CD4-positive, alpha-beta T cell treated with Interleukin-10 for 1 hour (primary cell): ENCODE measurements around the gene ZNF282.

Experiments
- DNase-seq: peaks from one replicate; pipeline ENCODE4 v3.0.0-alpha.2; 2020

Gene ZNF282

DNA sequence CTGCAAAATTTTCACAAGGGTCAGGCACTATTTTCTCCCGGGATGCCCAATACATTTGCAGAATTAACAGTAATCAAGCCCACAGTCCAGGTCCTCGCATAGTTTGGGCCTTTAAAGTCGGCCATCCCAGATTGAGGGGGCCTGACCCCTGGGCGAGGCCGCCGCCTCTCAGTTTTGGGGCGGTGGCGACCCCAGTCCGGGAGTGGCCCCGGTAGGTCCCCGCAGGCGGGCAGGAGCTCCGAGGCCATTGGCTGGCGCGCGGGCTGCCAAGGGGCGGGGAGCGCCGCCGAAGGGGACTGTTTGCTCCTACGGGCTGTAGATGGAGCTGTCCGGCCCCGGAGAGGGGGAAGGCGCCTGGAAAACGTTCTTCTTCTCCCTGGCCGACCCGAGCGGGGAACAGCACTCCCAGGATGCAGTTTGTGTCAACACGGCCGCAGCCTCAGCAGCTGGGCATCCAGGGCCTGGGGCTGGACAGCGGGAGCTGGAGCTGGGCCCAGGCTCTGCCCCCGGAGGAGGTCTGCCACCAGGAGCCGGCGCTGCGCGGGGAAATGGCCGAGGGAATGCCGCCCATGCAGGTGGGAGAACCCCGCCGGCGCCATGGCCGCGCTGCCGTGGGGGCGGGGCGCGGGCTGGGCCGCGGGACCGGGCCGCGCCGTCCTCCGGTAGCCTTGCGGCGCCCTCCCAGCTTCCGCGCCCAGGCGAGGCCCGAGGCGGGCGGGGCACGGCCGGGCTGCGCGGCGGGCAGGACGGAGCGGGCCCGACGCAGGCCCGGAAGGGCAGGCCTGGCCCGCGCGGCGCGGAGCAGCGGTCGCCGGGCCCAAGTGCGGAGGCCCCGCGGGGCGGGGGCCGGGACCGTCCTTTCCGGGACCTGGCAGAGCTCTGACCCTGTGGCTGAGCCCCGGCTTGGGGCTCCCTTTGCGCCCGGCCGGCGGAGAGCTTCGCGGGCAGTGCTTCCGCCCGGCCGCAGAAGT lies at the start of gene ZNF282:
Gene ZNF282 (plus strand): TSS at position 367 of the 971 bp plus-strand sequence. CDS start 44 bp downstream, at position 411.
- DNase-seq, result peak; percentile 67

DNA sequence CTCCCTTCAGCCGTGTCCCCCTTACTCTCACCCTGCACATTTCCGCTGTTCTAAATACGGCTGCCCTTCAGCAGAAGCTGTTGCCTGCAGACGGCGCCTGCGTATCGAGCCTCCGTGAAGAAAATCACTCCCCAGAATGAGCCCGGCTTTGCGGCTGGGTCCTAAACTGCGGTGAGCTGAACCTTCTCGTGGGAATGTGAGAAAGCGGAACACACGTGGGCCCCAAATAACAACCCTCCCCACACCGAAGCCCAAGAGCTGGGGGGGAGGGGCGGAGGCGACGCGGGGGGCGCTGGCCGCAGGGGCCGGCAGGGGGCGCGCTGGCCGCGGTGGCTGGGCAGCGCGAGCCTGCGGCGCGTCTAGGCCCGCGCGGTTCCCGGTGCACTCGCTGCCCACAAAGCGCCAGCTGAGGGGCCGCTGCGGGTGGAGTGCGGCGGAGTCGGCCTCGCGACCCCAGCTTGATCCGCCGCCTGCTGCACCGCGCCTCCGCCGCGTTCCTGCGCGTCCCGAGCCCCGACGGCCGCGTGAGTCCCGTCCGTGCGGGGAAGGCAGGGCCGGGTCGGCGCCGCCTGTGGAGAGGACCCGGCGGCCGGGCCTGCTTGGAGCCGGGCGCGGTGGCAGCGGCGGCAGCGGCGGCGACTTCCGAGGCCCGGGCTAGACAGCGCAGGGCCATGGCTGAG lies 48.1 kb upstream of the ZNF282 start, which contains the start of gene ZNF398:
Gene ZNF398 (plus strand): TSS at position 382 of the 680 bp plus-strand sequence. CDS start 290 bp downstream, at position 672.
- peak; percentile 88 for DNase-seq

DNA sequence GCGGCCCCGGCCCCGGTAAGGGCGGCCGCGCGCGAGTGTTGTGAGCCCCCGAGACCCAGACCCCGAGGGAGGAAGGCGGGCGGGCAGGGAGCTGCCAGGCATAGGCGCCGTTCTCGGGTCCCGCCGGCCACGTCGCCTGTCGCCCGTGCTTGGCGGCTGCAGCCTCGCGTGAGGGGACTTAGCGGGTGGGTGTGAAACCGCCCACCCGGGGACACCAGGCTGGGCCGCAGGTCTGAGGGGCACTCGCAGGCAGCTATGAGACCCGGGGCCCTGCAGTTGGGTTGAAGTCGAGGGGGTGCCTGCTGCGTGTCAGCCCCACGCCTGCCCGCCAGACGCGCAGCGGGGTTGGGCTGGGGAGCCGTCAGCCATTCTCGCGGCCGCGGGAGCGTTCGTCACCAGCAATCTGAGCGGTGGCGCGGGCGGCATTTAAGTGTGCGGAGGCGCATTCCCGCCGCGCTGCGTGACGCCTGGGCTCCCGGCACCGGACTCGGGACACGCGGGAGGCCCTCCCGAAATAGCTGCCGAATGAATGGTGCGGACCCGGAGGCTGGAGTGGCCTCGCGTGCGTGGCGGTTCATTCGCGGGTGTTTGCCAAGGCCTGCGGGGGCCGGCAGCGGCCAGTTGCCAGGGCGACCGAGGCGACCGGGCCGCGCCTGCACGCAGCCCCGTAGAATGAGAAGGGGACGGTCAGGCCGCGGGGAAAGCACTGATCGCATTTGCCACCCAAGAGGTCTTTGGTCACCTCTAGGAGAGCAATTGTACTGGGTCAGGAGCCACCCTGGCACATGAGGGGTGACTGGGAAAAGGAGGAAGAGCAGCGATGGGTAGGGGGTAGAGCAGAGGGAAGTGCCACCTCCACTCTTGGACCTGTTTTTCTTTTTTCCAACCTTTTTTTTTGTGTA lies 47.3 kb upstream of the ZNF282 start:
- peak; percentile 64 for DNase-seq

DNA sequence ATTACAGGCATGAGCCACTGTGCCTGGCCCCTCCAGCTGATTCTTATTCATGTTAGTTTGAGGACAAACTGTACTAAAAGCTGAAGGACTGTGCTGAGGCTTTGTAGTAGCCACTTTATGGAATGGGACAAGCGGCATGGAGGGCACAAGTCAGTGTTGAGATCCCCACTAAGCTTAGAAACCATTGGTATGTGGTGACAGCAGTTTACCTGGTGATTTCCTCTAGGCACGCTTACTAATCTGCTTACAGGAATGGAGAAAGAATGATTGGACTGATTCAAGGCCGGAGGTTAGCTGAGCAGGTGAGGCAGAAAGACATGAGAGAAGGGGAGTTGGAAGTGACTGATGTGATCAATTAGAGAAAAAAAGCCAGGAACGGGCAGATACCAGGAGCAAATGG lies 44.4 kb upstream of the ZNF282 start:
- DNase-seq, result no peak

DNA sequence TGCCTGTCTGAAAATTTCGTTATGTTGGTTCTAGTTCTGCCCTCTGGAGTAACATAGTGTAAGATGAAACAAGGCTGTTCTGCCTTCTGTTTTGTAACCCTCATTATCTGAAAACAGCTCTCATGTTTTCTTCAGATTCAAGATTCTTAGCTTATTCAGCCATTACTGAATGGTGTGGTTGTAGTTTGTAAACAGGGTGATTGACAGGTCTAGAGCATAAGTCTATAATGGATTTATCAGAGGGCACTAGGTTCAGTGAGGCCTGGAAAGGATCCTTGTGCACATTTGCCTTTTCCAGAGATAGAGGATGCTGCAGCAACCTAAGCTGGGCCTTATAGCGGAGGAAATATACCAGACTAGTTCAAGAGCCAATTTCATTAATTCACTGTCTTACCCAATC lies 42.0 kb upstream of the ZNF282 start:
- no peak for DNase-seq

DNA sequence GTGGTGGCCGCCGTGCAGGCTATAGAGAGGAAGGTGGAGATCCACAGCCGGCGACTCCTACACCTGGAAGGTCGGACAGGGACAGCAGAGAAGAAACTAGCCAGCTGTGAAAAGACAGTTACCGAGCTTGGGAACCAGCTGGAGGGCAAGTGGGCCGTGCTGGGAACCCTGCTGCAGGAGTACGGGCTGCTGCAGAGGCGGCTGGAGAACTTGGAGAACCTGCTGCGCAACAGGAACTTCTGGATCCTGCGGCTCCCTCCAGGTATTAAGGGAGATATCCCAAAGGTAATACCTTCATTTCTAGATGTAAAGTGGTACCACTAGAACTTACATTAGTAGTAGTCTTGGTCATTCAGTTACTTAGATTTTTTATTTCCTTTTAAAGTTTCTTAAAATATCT lies 41.3 kb upstream of the ZNF282 start:
- no peak for DNase-seq

DNA sequence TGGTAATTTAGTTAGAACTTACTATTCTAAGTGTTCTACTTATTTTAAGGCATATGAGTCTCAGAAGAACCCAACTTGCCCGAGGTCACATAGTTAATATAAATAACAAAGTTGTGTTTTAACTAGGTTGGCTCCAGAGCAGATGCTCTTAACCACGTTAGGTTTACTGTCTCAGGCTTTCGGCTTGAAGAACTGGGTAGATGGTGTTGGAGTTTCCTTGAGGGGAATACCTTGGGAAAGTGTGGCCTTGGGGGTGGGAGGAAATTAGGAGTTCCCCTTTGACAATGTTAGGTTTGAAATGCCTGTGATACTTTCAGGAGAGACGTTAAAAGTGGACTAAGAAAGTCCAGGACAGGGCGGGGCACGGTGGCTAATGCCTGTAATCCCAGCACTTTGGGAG lies 38.4 kb upstream of the ZNF282 start:
- DNase-seq, result no peak

DNA sequence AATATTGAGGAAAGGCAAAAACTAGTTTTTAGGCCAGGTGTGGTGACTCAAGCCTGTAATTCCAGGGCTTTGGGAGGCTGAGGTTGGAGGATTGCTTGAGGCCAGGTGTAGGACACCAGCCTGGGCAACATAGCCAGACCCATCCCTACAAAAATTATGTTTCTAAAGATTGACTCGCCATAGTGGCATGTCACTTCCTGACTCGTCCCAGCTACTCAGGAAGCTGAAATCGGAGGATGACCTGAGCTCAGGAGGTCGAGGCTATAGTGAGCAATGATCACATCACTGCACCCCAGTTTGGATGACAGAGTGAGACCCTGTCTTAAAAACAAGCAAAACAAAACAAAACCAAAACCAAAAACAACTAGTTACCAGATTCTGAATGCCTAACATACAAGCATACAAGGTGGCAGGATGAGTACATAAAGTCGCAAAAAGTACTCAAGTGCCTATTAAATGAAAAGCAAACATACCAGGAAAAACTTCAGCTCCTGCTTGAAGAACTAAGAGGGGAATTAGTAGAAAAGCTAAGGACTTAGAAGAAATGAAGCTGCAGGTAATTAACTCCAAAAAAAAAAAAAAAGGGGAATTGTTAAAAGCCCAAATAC lies 34.0 kb upstream of the ZNF282 start:
- no peak for DNase-seq

DNA sequence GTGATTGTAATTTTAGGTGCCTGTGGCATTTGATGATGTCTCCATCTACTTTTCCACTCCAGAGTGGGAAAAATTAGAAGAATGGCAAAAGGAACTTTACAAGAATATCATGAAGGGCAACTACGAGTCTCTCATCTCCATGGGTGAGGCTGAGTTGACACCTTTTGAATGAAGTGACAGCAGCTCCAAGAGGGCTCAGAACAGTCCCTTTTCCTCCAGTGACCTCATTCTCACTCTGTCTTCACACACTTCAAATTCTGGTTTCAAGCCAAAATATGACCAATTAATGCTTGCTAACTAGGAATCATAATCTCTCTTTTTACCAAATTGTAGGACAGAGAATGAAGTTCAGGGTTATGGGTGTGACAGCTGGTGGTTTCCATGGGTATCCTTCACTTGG lies 29.2 kb upstream of the ZNF282 start:
- DNase-seq, result no peak

DNA sequence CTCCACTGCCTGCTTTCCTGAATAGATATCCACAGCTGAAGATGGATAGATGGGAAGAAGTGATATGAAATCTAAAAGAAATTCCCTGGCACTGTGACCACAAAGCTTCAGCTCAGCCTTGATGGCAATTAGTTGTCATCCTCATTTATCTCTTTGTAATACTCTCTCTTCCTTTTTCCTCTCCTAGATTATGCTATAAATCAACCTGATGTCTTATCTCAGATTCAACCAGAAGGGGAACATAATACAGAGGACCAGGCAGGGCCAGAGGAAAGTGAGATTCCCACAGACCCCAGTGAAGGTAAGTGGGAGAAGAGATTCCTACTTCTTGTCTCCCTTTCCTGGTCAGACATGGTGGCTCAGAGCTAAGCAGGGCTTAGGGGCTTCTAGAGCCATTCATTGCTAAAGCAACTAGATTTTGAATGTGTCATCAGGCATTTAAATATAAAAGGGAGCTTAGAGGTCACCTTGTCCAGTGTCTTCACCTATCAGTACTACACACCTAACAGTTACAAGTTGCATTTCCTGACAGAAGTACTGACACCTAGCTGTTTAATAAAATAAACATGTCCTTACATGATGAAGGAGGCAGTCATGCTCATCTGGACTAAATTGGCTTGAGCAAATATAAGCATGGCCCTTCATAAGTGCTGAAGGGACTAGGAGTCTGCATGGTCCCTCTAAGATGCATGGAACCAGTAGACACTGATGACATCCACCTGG lies 28.6 kb upstream of the ZNF282 start:
- DNase-seq, result no peak

DNA sequence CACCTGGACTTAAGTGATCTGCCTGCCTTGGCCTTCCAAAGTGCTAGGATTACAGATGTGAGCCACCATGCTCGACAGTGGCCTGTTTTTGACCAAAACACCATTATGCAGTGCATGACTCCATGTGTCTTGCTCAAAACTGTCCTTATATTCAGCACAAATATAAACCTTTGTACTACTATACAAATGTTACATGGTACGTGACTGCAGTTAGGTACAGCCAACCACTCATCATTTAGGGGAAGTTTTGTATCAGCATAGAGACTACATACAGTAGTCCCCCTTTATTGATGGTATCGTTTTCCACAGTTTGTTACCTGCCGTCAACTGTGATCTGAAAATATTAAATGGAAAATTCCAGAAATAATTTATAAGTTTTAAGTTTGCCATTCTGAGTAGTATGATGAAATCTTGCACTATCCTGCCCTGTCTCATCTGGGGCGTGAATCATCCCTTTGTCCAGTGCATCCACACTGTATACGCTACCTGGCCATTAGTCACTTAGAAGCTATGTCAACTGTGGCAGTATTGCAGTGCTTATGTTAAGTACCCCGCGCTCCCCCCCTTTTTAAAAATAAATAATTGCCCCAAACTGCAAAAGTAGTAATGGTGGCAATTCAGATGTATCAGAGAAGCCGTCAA lies 23.3 kb upstream of the ZNF282 start:
- DNase-seq, result no peak

DNA sequence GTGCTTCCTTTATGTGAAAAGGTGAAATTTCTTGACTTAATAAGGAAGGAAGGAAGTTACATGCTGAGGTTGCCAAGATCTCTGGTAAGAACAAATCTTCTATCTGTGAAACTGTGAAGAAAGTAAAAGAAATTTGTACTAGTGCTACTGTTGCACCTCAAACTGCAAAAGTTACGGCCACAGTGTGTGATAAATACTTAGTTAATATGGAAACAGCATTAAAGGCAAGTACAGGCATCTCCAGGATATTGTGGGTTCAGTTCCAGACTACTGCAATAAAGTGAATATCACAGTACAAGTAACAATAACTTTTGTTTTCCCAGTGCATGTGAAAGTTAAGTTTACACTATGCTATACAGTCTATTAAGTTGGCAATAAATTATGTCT lies 22.8 kb upstream of the ZNF282 start:
- no peak for DNase-seq

DNA sequence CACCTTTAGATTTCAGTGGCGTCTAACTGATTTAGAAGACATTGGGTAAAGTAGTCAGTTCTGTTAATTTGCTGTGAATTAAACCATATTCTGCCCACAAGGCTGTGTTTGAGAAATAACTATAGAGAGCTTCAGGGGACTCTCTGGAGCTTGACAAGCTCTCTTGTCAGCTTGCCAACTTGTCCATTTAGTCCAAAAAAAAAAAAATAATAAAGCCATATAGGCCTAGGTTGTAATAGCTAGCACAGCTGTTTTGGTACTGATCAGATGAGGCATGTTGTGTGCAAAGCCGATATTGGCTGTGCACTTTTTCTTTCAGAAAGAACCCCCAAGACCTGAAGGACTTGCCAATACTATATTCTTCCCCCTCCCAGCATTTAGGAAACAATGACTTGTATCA lies 20.2 kb upstream of the ZNF282 start:
- DNase-seq, result no peak

DNA sequence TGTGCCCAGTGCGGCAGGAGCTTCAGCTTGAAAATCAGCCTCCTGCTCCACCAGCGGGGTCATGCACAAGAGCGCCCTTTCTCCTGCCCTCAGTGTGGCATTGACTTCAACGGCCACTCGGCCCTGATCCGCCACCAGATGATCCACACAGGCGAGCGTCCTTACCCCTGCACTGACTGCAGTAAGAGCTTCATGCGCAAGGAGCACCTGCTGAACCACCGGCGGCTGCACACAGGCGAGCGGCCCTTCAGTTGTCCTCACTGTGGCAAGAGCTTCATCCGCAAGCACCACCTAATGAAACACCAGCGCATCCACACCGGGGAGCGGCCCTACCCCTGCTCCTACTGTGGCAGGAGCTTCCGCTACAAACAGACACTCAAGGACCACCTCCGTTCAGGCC lies 16.1 kb upstream of the ZNF282 start:
- no peak for DNase-seq

DNA sequence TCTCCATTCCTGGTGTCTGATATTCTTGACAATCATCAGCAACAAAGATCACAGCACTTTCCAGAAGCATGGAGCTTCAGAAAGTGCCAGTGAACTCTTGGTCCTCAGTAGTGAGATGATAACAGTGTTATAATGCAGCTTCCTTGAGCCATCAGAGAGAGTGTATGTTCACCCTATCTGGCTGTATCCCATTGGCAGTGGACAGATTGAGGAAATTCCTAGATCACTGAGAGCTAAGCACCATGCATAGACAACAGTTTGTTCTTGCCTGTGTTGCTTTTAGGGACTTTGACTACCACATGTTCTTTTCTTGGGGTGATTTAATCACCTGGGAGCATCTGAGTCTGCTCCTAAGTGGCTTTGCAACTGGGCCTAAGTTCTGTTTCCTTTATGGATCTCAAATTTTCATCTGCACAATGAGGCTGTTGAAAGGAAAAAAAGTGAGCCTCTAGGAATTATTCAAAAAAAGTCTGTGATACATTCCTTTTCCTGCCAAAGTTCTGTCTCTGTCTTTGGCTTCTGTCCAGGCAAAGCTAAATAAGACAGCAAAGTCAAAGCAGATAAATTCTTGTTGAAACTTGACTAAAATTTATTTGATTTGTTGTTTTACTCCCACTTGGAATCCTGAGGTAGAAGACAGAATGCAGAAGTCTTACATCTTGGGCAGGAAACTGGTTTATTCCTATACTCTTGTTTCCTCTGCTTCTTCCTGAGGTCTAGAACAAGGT lies 14.5 kb upstream of the ZNF282 start:
- no peak for DNase-seq

DNA sequence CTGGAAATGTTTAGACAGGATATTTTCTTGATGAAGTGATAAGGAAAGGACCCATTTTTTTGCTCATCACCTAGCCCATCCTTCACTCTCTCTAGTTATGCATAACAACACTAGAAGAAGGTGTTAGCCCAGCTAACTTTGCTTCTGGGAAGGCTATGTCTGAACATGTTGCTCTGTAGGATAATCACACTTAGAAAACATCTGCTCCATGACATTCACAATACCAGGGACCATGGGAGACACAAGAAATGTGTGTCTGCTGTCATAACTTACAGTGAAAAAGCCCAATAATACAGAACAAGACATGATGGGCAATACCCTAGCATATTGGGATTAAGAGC lies 13.9 kb upstream of the ZNF282 start:
- no peak for DNase-seq

DNA sequence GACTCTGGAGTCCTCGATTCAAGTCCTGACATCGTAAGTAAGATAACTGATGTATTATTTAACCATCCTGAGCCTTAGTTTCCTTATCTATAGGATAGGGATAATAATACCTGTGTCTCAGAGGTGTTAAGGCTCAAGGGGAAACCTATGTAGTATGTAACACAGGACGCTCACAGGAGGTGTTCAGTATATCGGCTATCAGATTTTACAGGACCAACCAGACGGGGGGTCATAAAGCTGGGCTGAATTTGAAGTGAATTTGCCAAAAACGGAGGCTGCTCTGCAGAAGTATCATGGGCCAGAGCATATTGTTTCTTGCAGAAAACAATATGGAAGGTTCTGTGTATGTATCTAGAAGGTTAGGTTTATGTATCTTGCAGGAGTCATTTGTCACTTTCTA lies 11.1 kb upstream of the ZNF282 start:
- DNase-seq, result no peak

DNA sequence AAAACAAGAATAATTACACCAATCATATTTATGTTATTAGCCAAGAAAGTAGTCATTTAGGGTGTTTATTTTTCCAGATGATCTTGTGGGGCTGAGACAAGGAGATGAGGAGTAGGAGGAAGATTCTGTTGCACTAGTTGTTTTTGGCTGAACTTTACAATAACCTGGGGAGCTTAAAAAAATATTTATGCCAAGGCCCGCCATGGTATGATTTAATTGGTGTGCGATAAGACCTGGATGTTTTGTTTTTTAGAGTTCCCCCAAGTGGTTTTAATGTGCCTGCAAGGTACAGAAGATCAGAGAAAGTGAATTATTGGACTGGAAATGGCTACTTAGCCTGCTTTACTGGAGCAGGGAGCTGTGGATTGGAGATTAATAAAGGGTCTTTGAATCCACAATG lies 7.1 kb upstream of the ZNF282 start:
- no peak for DNase-seq

DNA sequence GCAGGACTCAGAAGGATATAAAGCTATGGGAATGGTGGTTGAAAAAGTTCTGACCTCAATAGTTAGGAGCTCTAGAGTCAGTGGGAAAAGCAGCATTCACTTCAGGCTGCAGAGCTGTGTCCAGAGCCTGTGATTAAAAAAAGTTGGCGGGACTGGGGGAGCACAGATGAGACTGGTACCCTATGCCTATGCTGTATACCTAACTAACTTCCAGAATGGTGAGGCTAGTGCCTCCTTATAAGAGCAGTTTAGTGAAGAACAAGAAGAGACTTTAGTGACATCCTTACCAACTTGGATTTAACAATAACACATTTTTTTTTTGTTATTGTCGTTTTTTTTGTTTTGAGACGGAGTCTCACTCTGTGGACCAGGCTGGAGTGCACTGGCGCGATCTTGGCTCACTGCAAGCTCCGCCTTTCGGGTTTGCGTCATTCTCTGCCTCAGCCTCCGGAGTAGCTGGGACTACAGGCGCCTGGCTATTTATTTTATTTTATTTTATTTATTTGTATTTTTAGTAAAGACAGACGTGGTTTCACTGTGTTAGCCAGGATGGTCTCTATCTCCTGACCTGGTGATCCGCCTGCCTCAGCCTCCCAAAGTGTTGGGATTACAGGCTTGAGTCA lies 6.6 kb upstream of the ZNF282 start:
- no peak for DNase-seq

DNA sequence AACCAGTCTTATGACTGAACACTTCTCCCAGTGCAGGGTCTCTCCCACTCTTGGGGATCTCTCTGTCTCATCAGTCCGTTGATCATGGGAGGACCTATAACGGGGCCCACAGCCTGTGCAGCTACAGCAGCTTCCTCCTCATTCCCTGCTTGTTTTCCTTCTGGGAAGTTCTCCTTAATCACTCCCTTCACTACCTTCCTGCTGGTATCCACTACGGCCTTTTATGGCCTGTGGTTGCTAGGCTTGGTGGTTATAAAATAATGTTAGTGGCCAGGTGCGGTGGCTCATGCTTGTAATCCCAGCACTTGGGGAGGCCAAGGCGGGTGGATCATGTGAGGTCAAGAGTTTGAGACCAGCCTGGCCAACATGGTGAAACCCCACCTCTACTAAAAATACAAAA lies 3.5 kb upstream of the ZNF282 start:
- no peak for DNase-seq
